Measurements from ENCODE around the gene ZNF391. TPM values are rescaled to one million over a fixed set of nuclear protein-coding genes. Genes with fewer than 3 reads are reported as not detected.

The ZNF391 gene
- total and polyA plus RNA-seq, 2 donors (not counting 3 experiments of a cell fraction or from before 2014, with no cell fraction given), result 0.17 to 0.42 TPM

DNA sequence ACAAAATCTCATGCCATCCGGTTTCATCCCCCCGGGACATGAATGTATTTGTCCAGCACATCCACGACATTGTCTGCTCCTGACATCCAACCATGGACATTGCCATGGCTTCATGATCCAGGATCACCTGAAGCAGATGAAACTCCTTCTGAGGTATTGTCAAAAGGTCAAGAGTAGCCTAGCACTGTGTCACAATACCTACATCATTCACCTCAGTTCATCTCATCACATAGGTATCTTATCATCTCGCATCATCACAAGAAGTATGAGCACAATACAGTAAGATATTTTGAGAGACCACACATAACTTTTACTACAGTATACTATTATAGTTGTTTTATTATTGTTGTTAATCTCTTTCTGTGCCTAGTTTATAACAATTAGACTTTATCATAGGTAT is 50.8 kb downstream of the ZNF391 start:
- Histone ChIP-seq H3K9ac (replicated peaks; ENCODE audit: extremely low read depth, insufficient read depth, low read length) (no peak overlapping the region), H3K27me3 (ENCODE audit: control insufficient read depth in 2 of 2, insufficient read depth in 2 of 2, low read length in 2 of 2) (no peaks in the 10 kb centered on the region), H3K4me3 (replicated peaks in 1 of 3; ENCODE audit: insufficient read depth in 1 of 3, low read depth in 1 of 3, low read length in 3 of 3) (no peak overlapping the region), H3K4me1 (ENCODE audit: control insufficient read depth, extremely low read depth, insufficient read depth, low read length) (no peaks in the 10 kb centered on the region), H2AFZ (ENCODE audit: low read depth, low read length) (no peak overlapping the region), H4K20me1 (replicated peaks; ENCODE audit: control insufficient read depth, extremely low read depth, insufficient read depth, low read length) (no peaks in the 10 kb centered on the region), H3K79me2 (ENCODE audit: control insufficient read depth, insufficient read depth, low read length) (no peaks in the 10 kb centered on the region), H3K27ac (ENCODE audit: insufficient read depth, low read depth, low read length) (no peak overlapping the region), H3K4me2 (ENCODE audit: insufficient read depth, low read length) (no peak overlapping the region), H3K9me1 (replicated peaks; ENCODE audit: control insufficient read depth, extremely low read depth, insufficient read depth, low read length) (no peaks in the 10 kb centered on the region), H3K9me3 (replicated peaks; ENCODE audit: control insufficient read depth, insufficient read depth, low read length) (no peaks in the 10 kb centered on the region), H3K36me3 (ENCODE audit: control insufficient read depth in 2 of 2, extremely low read depth in 1 of 2, insufficient read depth in 2 of 2, low read length in 2 of 2) (no peaks in the 10 kb centered on the region)
- no peak for DNase-seq (ENCODE audit: low read depth, low spot score)
- intact Hi-C loops (cut with micrococcal nuclease) (no loop called here), dilution Hi-C loops (cut with MboI; ENCODE audit: extremely low pct_ligation_motif_present, low sequenced_read_pairs) (no loop called here)
- BruUV-seq (replicated peaks), result no TSS peak
- POLR2A ChIA-PET, result no interaction called here
- CTCF ChIA-PET, result no interaction called here
- no peak for FAIRE-seq
- no peak for TF ChIP-seq GATA2 (IDR thresholded peaks at IDR 0.05; ENCODE audit: insufficient read depth, insufficient read length, low read depth, low read length)
- no peak for TF ChIP-seq CTCF (IDR thresholded peaks at IDR 0.05; ENCODE audit: extremely low read depth in 1 of 2, insufficient read depth in 1 of 2, low read depth in 1 of 2, low read length in 2 of 2)
- no peak for TF ChIP-seq MYC (IDR thresholded peaks at IDR 0.05; ENCODE audit: low read depth, low read length)
- no peak for TF ChIP-seq FOS (IDR thresholded peaks at IDR 0.05; ENCODE audit: borderline replicate concordance, insufficient read depth, low read length)
- TF ChIP-seq MAX (IDR thresholded peaks at IDR 0.05; ENCODE audit: insufficient read depth, insufficient read length), result no peak
- no peak for TF ChIP-seq POLR2AphosphoS5 (IDR thresholded peaks at IDR 0.05; ENCODE audit: insufficient read depth, low read depth, low read length)
- TF ChIP-seq POLR2A (IDR thresholded peaks at IDR 0.05; ENCODE audit: low read depth, low read length), result no peak
